ENCODE results near the gene MFNG. TPM values are rescaled to one million over a fixed set of nuclear protein-coding genes. Genes with fewer than 3 reads are reported as not detected.

MFNG gene
- polyA plus RNA-seq (0.17 TPM in 1 of 2 replicates, not detected in the other), polyA minus RNA-seq (0.49 and 1.0 TPM in 2 replicates)

GRCh38 chr22:37486224-37486845 is at the start of gene MFNG:
MFNG (minus strand) TSS chr22:37486384; CDS start chr22:37486177, 207 bp downstream.
- Histone ChIP-seq H3K9ac (ENCODE audit: low read length) (no peak within 1 kb of the TSS), H3K9me3 (ENCODE audit: low read length) (no peaks in the 10 kb centered on the region), H4K20me1 (ENCODE audit: insufficient read depth) (no peaks in the 10 kb centered on the region), H2AFZ (ENCODE audit: low read depth, low read length) (no peak within 1 kb of the TSS), H3K27me3 (ENCODE audit: insufficient read depth, low read depth, low read length) (no peaks in the 10 kb centered on the region), H3F3A (ENCODE audit: insufficient read depth, low read length, poor library complexity, severe bottlenecking) (no peaks in the 10 kb centered on the region), H3K27ac (ENCODE audit: low read length) (no peak within 1 kb of the TSS), H3K79me2 (replicated peaks; ENCODE audit: insufficient read depth, low read length) (no peaks in the 10 kb centered on the region), H3K4me2 (ENCODE audit: low read length) (no peak within 1 kb of the TSS), H3K4me3 (ENCODE audit: low read length) (no peak within 1 kb of the TSS), H3K9me2 (ENCODE audit: insufficient read depth, low read length) (no peaks in the 10 kb centered on the region), H3K36me3 (ENCODE audit: insufficient read depth, low read length) (no peaks in the 10 kb centered on the region)
- no peak for TF ChIP-seq TAF1 (IDR thresholded peaks at IDR 0.05; ENCODE audit: low read depth)
- TF ChIP-seq EZH2 (IDR thresholded peaks at IDR 0.05; ENCODE audit: borderline replicate concordance, insufficient read depth, low read length, poor library complexity, severe bottlenecking) = no peak
- TF ChIP-seq RAD21 (conservative IDR thresholded peaks at IDR 0.05) = no peak
- TF ChIP-seq CTCF (IDR thresholded peaks at IDR 0.05; ENCODE audit: poor library complexity, severe bottlenecking) = no peak
- TF ChIP-seq EP300 (conservative IDR thresholded peaks at IDR 0.05; ENCODE audit: poor library complexity, severe bottlenecking) = no peak
- no peak for TF ChIP-seq SMC3 (conservative IDR thresholded peaks at IDR 0.05; ENCODE audit: poor library complexity)
- no peak for TF ChIP-seq REST (IDR thresholded peaks at IDR 0.05; ENCODE audit: borderline replicate concordance)
- TF ChIP-seq POLR2AphosphoS5 (IDR thresholded peaks at IDR 0.05) = no peak
- TF ChIP-seq MXI1 (conservative IDR thresholded peaks at IDR 0.05; ENCODE audit: poor library complexity, severe bottlenecking) = no peak

- Histone ChIP-seq H3K9me3 (ENCODE audit: low read length) (no peaks in the 10 kb centered on the region), H3K9me2 (ENCODE audit: insufficient read depth, low read length) (no peaks in the 10 kb centered on the region), H3K4me3 (ENCODE audit: low read length) (no peak overlapping the region), H3K9ac (ENCODE audit: low read length) (no peak overlapping the region), H3K4me2 (ENCODE audit: low read length) (no peak overlapping the region), H3K36me3 (ENCODE audit: insufficient read depth, low read length) (no peaks in the 10 kb centered on the region), H3F3A (ENCODE audit: insufficient read depth, low read length, poor library complexity, severe bottlenecking) (no peaks in the 10 kb centered on the region), H3K27ac (ENCODE audit: low read length) (no peak overlapping the region), H3K27me3 (ENCODE audit: insufficient read depth, low read depth, low read length) (no peaks in the 10 kb centered on the region), H2AFZ (ENCODE audit: low read depth, low read length) (no peak overlapping the region), H4K20me1 (ENCODE audit: insufficient read depth) (no peaks in the 10 kb centered on the region), H3K79me2 (replicated peaks; ENCODE audit: insufficient read depth, low read length) (no peaks in the 10 kb centered on the region)
- TF ChIP-seq SMC3 (conservative IDR thresholded peaks at IDR 0.05; ENCODE audit: poor library complexity) = no peak
These were observed 49.0 kb upstream of the MFNG start for GRCh38 chr22:37535159-37535558.

Data from neural cell (in vitro differentiated cells).